BE2C (cell line): Measurements from ENCODE around the gene IL26.

Experiments used
- DNase-seq: peaks from one replicate; pipeline ENCODE4 v3.0.0-alpha.2; 2020
- H3K27me3 ChIP-seq: fragments of 250-450 bp; sonication (Bioruptor Pico); 2 replicates; pipeline ENCODE4 v1.5.1; 2020; ENCODE audit warnings: mild to moderate bottlenecking
- H3K36me3 ChIP-seq: fragments of 250-450 bp; sonication (Bioruptor Pico); 2 replicates; pipeline ENCODE4 v1.5.1; 2020; ENCODE audit warnings: mild to moderate bottlenecking
- H3K4me1 ChIP-seq: fragments of 250-450 bp; sonication (Bioruptor Pico); 2 replicates; pipeline ENCODE4 v1.5.1; 2020
- H3K4me3 ChIP-seq: 2 replicates; pipeline ENCODE4 v1.5.1; 2011; ENCODE audit warnings: low read depth, low read length
- H3K9me3 ChIP-seq: fragments of 250-450 bp; sonication (Bioruptor Pico); 2 replicates; pipeline ENCODE4 v1.5.1; 2020
- TF ChIP-seq, protein P1 (sequence below): IDR thresholded peaks from 2 replicates; pipeline ENCODE4 v1.5.1; 2012; ENCODE audit warnings: mild to moderate bottlenecking, low read depth, low read length

IL26 gene

DNA sequence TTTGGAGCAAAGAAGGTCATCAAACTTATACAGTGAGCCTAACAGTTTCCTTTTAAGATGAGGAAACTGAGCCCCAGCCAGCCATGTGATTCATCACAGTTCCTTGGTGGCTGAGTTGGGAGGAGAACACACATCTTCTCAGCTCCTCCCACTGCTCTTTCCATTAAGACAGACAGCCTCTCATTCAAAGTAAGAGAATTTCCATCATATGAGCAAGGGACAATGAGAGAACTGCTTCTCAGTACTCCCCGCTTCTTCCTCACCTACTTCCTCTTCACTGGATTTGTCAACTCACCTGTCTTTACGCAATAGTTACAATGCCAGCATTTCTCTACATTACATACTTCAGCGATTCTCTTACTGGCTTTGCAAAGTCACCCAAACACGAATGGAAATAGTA lies 68.2 kb downstream of the IL26 start:
- TF ChIP-seq, protein P1, sequence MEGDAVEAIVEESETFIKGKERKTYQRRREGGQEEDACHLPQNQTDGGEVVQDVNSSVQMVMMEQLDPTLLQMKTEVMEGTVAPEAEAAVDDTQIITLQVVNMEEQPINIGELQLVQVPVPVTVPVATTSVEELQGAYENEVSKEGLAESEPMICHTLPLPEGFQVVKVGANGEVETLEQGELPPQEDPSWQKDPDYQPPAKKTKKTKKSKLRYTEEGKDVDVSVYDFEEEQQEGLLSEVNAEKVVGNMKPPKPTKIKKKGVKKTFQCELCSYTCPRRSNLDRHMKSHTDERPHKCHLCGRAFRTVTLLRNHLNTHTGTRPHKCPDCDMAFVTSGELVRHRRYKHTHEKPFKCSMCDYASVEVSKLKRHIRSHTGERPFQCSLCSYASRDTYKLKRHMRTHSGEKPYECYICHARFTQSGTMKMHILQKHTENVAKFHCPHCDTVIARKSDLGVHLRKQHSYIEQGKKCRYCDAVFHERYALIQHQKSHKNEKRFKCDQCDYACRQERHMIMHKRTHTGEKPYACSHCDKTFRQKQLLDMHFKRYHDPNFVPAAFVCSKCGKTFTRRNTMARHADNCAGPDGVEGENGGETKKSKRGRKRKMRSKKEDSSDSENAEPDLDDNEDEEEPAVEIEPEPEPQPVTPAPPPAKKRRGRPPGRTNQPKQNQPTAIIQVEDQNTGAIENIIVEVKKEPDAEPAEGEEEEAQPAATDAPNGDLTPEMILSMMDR, result no peak
- Histone ChIP-seq H3K36me3 (no peaks in the 10 kb centered on the region), H3K4me3 (no peak overlapping the region), H3K27me3 (no peaks in the 10 kb centered on the region), H3K9me3 (no peaks in the 10 kb centered on the region), H3K4me1 (no peaks in the 10 kb centered on the region)
- no peak for DNase-seq

DNA sequence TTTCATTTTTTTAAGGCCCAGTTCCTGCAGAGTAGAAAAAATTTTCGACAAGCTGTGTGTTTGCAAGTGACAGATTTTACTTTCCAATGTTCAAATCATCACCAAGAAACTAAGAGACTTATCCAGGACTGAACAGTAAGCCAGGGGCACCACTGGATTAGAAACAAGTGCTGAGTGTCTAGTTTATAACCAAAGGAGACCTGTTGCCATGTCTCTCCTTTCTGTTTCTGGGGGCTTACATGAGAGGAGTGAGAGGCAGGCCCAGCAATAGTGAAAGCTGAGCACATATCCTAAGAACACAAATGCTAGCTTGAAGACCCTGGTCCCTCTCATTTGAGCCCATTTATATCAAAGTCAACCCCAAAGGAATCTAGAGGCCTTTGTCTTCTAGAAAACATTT lies 69.0 kb downstream of the IL26 start:
- DNase-seq, result no peak
- H3K27me3 ChIP-seq, result no peaks in the 10 kb centered on the region
- no peak overlapping the region for H3K4me3 ChIP-seq
- no peaks in the 10 kb centered on the region for H3K4me1 ChIP-seq
- H3K9me3 ChIP-seq, result no peaks in the 10 kb centered on the region
- H3K36me3 ChIP-seq, result no peaks in the 10 kb centered on the region
- TF ChIP-seq, protein P1, result no peak

- no peaks in the 10 kb centered on the region for H3K4me1 ChIP-seq
- no peaks in the 10 kb centered on the region for H3K36me3 ChIP-seq
- TF ChIP-seq, protein P1, result no peak
- H3K4me3 ChIP-seq, result no peak overlapping the region
- DNase-seq, result no peak
- no peaks in the 10 kb centered on the region for H3K27me3 ChIP-seq
- no peaks in the 10 kb centered on the region for H3K9me3 ChIP-seq
These were observed 70.8 kb downstream of the IL26 start for GRCh38 chr12:68154779-68155178.
